HG03575 (cell line): Measurements from ENCODE around the gene AMD1.
"Not testable (repeated sequence)": the region's sequence is repeated elsewhere in the genome, so short reads cannot be mapped to it uniquely, and the experiment has no call there.

ENCODE experiments used
- ATAC-seq: cut with Tn5 transposase; IDR thresholded peaks from one replicate; pipeline ENCODE4 v1.9.1; 2021; ENCODE audit not compliant: unreplicated experiment, insufficient number of reproducible peaks, low FRiP score; ENCODE audit errors: extremely low read depth

Gene AMD1

DNA sequence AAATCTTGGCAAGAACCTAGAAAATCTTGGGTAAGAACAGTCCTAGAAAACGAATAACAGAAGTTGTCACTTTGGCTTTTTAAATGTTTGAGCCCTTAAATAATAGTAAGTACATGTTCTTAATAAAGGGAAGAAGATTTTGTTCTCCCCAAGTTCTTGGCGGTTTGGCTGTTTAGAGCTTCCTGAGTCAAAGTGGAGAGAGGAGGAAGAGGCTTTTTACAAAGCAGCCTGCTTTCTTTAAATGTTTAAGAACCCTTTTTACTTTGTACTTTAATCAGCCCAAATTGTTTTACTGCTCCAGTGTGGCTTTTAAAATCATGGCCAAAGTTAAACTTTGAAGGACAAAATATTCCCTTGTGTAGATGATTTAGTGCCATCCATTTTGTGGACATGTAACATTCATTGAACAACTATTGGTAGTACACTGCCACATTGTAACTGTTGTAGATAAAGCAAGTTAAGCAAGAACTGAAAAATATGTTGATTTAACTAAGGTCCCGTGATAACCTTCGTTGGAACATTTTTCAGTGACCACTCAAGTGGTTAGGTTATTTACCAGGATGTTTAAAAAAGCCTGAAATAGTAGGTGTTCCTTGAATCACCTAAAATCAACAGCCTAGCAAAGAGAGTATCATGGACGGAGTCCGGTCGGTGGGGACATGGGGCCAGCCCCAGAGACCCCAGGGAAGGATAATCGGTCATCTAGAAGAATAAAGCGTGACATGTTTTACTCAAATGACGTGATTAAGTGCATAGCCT lies 2.4 kb downstream of the AMD1 start:
- no peak for ATAC-seq

DNA sequence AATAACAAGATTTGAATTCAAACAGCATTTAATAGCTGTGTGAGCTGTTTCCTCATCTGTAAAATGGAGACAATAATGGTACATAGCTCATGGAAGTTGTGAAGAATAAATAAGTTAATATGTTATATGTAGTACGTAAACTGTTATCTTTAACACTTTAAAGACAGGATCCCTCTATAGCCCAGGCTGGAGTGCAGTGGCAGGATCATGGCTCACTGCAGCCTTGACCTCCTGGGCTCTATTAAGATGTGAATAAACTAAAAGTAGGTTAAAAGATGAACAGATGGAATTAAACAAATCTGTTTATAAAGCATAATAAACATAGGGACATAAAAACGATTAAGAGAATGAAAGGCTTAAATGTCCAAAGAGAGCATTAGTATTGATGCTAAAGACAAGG lies 3.0 kb downstream of the AMD1 start:
- ATAC-seq: no peak

DNA sequence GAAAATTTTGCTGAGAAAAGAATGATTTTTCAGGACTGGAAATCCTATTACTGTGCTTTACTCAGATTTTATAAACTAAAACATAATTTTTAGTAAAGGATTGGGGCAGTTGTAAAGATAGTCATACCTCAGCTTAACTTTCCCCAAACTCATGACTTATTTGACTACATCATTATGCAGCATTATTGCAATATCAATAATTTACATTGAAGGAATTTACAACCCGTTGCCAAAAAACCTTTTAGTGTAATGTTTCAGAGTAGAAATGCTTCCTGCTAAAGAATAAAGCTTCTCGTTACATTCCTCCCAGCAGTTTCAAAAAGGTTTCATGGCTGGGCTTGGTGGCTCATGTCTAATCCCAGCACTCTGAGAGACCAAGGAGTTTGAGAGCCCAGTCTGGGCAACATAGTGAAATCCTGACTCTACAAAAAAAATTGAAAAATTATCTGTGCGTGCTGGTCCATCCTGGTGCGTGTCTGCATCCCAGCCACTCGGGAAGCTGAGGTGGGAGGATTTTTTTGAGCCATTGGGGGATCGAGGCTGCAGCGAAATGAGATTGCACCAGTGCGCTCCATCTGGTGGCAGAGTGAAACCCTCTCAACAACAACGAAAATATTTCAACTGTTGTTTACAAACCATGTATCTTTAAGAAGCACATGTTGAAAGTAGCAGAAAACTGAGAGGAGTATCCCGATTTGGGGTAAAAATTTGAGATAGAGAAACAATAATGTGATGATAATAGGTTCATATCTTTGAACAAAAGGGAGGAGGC lies 4.4 kb downstream of the AMD1 start:
- ATAC-seq: no peak

DNA sequence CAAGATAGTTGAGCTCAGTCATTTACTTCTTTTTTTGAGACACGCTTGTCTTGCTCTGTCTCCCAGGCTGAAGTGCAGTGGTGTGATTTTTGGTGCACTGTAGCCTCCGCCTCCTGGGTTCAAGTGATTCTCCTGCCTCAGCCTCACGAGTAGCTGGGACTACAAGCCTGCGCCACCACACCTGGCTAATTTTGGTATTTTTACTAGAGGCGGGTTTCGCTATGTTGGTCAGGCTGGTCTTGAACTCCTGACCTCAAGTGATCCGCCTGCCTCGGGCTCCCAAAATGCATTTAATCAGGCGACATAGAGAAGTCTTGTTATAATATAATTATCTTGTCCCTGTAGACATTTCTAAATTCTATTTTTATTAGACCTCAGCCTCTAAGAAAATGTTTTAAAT lies 6.1 kb downstream of the AMD1 start:
- ATAC-seq: no peak

DNA sequence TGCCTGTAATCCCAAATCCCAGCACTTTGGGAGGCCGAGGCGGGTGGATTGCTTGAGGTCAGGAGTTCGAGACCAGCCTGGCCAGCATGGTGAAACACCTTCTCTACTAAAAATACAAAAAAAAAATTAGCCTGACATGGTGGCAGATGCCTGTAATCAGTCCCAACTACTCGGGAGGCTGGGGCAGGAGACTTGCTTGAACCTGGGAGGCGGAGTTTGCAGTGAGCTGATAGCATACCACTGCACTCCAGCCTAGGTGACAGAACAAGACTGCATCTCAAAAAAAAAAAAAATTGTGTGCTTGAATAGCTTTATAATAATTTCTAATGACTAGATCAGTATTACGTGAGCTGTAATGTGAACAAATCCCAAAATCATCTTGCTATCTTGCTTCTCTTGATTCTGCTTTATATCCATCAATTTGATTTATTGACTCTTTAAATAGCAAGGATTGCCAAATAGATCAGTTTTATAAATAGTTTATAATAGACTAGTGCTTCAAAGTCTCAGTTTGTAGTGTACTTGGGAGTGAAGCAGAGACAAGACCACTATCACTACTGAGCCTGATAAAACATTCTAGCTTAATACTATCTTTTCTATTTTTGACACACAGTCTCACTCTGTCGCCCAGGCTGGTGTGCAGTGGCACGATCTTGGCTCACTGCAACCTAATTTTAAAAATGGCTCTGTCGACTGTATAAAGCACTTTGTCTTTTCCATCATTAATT lies 7.1 kb downstream of the AMD1 start:
- ATAC-seq: no peak

DNA sequence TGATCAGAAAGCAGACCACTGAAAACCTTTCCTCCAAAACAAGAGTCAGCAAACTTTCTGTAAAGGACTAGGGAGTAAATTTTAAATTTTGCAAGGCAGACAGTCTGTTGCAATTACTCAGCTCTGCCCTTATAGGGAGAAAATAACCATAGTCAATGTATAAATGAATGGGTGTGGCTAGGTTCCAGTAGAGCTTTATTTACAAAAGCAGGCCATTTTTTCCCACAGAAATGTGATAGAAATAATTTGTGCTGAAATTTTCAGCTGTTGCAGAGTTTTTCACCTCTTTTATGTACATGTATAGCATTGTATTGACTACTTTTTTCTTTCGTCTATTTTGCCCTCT lies 7.7 kb downstream of the AMD1 start:
- no peak for ATAC-seq

DNA sequence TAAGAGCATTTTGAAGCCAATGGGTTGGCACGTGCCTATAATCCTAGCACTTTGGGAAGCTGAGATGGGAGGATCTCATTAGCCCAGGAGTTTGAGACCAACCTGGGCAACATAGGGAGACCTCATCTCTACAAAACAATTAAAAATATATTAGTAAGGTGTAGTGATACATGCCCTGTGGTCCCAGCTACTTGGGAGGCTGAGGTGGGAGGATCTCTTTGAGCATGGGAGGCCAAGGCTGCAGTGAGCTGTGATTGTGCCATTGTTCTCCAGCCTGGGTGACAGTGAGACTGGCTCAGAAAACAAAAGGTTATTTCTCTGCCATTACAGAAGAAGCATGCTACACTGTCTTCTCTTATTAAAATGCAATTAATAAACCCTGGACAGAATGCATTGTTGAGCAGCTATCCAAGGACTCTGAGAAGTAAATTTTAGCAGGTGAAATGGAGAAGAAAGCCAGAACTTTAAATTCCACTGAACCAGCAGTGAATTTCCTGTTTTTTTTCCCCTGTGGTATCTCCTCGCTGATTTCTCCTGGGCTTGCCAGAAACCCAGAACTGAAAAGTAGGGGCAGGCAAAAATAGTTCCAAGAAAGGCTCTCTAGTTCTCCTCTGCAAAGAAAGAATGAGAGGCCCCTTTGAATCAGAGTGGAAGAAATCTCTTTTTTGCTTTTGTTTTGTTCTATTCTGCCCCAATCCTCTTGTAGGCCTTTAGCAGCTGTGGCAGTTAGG lies 8.4 kb downstream of the AMD1 start:
- ATAC-seq: no peak

DNA sequence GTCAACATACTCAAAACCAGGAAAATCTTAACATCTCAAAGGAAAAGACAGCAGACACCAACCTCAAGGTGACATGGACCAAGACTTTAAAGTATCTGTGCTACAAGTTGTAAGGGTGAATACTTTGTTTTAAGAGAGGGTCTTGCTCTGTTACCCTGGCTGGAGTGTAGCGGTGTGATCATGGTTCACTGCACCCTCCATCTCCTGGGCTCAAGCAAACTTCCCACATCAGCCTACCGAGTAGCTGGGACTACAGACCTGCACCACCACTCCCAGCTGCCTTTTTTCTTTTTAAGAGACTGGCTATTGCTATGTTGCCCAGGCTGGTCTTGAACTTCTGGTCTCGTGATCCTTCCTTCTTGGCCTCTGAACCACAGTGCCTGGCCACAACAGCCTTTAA lies 9.7 kb downstream of the AMD1 start:
- no peak for ATAC-seq

DNA sequence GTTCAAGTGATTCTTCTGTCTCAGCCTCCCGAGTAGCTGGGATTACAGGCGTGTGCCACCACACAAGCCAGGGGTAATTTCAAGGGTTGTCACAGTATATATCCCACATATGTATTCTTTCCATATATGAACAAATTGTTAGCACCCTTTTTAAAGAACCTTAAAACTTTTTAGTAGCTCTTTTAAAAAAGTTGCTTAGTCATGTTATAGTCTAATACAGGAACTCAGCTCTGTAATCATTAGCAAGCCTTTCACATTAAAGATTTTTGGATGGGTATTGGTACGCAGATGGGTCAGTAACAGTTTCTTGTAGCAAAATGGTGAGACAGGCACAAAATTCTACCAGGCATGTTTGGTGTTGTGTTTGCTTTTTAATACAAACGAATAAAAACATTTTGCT lies 10.9 kb downstream of the AMD1 start:
- ATAC-seq: no peak

DNA sequence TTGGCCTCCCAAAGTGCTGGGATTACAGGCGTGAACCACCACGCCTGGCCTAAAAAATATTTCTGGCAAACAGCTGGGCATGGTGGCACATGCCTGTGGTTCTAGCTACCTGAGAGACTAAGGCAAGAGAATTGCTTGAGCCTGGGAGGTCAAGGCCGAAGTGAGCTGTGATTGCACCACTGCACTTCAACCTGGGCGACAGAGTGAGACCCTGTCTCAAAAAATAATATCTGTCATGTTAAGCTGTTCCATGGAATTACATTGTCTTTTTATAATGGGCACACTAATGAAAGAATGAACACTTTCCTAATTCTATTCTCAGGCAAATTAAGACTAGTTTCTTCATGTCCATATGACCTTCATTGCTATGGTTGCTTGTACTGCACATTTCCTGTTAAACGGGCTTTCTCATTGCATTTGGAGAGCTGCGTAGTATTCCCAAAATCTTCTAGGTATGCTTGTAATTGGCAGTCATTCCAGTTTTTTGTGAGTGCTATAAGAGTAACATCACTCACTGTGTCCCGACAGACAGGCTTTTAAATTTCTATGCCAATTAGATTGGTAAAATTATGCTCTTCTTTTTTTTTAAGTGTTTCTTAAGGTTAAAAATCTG lies 12.1 kb downstream of the AMD1 start:
- no peak for ATAC-seq

DNA sequence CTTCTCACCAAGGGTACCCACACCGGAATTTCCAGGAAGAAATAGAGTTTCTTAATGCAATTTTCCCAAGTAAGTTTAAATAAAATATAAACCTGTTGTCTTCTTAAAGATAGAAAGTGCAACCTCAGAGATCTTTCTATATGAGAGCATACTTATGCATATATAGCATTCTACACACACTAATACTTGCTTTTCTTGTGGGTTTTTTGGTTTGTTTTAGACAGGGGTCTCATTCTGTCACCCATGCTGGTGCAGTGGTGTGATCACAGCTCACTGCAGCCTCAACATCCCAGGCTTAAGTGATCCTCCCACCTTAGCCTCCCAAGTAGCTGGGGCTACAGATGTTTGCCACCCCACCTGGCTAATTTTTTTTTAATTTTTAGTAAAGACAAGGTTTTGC lies 15.7 kb downstream of the AMD1 start:
- ATAC-seq: no peak

DNA sequence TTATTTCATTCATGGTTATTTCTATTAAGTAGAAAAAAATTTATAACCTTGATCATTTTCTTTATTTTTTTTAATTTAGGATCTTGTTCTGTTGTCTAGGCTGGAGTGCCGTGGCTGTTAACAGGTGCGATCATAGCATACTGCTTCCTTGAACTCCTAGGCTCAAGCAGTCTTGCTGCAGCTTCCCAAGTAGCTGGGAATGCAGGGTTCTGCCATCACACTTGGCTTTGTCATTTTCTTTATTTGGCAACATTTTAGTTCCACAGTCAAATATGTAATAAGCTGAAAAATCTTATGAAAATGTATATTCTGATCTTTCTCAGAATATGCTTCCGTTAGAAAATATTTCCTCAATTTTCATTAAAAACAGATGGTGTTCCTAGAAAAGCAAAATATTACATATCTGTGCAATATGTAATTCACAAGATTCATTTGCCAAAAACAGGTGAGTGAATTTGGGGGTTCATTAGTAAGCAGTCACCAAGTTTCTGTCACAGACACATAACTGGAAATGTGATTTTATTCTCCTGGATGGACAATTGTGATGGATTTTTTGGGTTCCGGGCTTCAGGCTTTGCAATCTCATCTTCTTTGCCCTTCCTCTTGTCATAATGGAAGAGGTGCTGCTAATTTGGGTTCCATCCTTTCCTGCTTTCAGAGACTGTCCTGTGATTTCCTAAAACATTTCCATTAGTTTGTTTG lies 21.5 kb downstream of the AMD1 start:
- no peak for ATAC-seq

DNA sequence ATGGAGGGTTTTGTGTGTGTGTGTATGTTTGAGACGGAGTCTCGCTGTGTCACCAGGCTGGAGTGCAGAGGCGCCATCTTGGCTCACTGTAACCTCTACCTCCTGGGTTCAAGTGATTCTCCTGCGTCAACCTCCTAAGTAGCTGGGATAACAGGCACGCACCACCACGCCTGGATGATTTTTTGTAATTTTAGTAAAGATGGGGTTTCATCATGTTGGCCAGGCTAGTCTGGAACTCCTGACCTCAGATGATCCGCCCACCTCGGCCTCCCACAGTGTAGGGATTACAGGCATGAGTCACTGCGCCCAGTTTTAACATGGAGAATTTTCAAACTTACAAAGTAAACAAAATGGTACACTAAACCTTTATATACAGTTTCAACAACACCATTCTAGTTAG lies 22.8 kb downstream of the AMD1 start:
- no peak for ATAC-seq

DNA sequence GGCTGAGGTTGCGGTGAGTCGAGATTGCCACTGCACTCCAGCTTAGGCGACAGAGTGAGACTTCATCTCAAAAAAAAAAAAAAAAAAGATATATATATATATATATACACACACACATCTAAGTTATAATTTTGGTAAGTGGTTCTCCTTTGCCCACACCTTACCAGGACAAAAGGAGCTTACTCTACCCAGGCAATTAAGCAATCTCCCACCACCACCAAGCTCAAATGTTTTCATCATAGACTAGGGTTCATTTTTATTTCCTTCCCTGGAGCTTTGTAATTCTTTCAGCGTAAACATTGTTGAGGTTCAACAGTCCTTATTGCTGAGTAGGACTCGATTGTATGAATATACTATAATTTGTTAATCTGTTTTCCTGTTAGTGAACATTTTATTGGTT lies 23.5 kb downstream of the AMD1 start:
- ATAC-seq: no peak

DNA sequence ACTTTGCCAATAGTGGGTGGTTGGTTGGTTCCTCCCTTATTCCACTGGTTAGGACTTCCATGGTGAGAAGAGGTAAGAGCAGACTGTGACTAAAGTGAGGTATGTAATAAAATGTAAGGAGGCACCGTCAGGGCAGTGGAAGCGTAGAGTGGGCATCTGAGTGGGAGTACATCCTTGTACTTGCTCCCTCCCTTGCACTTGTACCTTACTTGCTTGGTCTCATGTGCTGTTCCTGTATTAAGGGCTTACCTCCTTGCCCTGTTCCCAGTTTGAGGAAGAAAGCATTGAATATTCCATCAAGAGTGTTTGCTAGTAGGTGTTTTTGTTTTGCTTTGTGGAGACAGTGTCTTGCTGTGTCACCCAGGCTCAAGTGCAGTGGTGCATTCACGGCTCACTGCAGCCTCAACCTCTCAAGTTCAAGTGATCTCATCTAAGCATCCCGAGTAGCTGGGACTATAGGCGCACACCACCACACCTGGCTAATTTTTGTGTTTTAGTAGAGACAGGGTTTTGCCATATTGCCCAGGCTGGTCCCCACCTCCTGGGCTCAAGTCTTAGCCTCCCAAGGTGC lies 25.5 kb downstream of the AMD1 start:
- ATAC-seq: no peak

DNA sequence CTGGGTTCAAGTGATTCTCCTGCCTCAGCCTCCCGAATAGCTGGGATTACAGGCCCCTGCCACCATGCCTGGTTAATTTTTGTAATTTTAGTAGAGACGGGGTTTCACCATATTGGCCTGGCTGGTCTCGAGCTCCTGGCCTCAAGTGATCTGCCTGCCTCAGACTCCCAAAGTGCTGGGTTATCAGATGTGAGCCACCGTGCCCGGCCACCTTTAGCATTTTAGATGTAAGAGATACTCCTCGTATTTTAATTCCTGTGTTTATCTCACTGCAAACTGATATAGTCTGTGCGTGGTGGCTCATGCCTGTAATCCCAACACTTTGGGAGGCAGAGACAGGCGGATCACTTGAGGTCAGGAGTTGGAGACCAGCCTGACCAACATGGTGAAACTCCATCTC lies 27.0 kb downstream of the AMD1 start:
- not testable (repeated sequence) for ATAC-seq

DNA sequence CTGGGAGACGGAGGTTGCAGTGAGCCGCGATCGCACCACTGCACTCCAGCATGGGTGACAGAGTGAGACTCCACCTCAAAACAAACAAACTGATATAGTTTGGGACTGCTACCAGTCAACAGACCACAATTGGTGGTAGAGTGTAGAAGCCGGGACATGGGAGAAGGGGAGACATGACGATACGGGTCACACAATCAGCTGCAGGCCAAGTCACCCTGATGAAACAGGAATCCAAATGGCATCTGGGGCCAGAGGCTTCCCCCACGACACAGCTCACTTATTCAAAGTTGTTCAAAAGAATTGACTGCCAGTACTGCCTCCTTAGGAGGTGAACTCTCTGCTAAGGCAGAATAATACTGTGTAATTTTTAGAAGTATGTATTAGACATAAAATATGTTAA lies 27.5 kb downstream of the AMD1 start:
- no peak for ATAC-seq

DNA sequence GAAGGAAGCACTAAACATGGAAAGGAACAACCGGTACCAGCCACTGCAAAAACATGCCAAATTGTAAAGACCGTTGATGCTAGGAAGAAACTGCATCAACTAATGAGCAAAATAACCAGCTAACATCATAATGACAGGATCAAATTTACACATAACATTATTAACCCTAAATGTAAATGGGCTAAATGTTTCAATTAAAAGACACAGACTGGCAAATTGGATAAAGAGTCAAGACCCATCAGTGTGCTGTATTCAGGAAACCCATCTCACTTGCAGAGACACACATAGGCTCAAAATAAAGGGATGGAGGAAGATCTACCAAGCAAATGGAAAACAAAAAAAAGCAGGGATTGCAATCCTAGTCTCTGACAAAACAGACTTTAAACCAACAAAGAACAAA lies 31.7 kb downstream of the AMD1 start:
- ATAC-seq: not testable (repeated sequence)
